ENCODE results near the gene TBPL1. TPM values are rescaled to one million over a fixed set of nuclear protein-coding genes. Genes with fewer than 3 reads are reported as not detected.

Gene TBPL1
- total and polyA plus RNA-seq, 10 of the 15 experiments (the other 5 are each of a cell fraction or from before 2014, with no cell fraction given) = 34.6 to 71.2 (median 43.0) TPM

DNA sequence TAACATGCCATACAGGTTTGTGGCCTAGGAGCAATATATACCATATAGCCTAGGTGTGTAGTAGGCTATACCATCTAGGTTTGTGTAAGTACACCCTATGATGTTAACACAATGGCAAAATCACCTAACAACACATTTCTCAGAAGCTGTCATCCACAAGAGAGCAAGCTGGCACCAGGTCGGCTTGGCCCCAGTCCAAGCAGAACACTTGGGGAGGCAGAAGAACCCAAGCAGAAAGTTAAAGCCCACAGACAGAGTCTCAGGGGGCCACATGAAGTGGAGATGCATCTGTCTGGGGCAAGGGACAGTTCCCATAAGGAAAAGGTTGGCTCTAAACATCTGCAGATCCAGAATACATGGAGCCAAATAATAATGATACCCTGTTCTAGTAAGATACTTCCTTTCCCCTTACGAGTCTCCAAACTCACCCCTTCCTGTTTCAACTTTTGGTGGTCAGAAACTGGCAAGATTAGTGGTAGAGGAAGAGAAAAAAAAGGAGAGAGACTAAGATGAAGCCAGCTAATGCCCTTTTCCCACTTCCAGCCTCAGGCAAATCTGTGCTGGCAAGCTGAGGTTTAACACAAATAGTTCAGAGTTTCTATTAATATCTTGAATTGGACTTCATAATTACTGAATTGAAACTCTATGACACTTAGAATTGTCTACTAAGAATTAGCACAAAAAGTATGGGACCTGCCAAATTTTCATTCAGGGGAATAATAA lies 34.7 kb upstream of the TBPL1 start (continued):
- TF ChIP-seq, protein P1, sequence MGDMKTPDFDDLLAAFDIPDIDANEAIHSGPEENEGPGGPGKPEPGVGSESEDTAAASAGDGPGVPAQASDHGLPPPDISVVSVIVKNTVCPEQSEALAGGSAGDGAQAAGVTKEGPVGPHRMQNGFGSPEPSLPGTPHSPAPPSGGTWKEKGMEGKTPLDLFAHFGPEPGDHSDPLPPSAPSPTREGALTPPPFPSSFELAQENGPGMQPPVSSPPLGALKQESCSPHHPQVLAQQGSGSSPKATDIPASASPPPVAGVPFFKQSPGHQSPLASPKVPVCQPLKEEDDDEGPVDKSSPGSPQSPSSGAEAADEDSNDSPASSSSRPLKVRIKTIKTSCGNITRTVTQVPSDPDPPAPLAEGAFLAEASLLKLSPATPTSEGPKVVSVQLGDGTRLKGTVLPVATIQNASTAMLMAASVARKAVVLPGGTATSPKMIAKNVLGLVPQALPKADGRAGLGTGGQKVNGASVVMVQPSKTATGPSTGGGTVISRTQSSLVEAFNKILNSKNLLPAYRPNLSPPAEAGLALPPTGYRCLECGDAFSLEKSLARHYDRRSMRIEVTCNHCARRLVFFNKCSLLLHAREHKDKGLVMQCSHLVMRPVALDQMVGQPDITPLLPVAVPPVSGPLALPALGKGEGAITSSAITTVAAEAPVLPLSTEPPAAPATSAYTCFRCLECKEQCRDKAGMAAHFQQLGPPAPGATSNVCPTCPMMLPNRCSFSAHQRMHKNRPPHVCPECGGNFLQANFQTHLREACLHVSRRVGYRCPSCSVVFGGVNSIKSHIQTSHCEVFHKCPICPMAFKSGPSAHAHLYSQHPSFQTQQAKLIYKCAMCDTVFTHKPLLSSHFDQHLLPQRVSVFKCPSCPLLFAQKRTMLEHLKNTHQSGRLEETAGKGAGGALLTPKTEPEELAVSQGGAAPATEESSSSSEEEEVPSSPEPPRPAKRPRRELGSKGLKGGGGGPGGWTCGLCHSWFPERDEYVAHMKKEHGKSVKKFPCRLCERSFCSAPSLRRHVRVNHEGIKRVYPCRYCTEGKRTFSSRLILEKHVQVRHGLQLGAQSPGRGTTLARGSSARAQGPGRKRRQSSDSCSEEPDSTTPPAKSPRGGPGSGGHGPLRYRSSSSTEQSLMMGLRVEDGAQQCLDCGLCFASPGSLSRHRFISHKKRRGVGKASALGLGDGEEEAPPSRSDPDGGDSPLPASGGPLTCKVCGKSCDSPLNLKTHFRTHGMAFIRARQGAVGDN (IDR thresholded peaks at IDR 0.05) = no peak
- TF ChIP-seq GATAD2B (conservative IDR thresholded peaks at IDR 0.05; ENCODE audit: low read depth) (no peak), RCOR1 (conservative IDR thresholded peaks at IDR 0.05; ENCODE audit: low read depth, low read length) (no peak)

DNA sequence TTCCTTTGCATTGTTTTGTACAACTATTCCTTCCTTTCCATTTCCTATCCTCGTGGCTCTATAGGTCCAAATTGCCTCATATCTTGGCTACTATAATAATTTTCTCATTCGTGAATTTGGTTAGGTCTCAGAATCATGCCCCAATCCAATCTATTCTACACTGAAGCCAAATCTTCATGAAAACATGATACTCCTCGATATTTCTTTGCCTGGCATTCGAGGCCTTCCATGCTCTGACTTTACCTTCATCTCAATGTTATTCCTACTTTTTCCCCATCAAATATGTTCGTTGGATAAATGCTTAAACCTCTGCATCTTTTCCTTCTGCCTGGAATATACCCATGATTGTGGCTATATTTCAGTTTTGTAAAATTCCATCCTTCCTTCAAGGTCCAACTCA lies 33.7 kb upstream of the TBPL1 start:
- in situ Hi-C loops (cut with MboI) = loop anchor here (10.0 kb wide), 1 partner anchor 355 kb away; no protein-coding TSS in a partner anchor
- FAIRE-seq (no peak), ATAC-seq (no peak), DNase-seq (ENCODE audit: low read depth, low spot score) (no peak)
- RAD21 ChIA-PET (ENCODE audit: unreplicated experiment) = no interaction called here
- Histone ChIP-seq H3K27me3 (replicated peaks in 1 of 2; ENCODE audit: control insufficient read depth in 2 of 2, insufficient read depth in 2 of 2, low read length in 1 of 2) (no peaks in the 10 kb centered on the region), H3K9me3 (replicated peaks; ENCODE audit: control insufficient read depth, insufficient read depth, low read length) (no peaks in the 10 kb centered on the region), H3K79me2 (ENCODE audit: control insufficient read depth, insufficient read depth, low read length) (no peaks in the 10 kb centered on the region), H2AFZ (ENCODE audit: control insufficient read depth, low read depth, low read length) (no peak overlapping the region), H3K4me2 (ENCODE audit: control insufficient read depth, insufficient read depth) (no peak overlapping the region), H3K36me3 (ENCODE audit: control insufficient read depth in 2 of 2, insufficient read depth in 2 of 2, low read length in 1 of 2) (no peaks in the 10 kb centered on the region), H3K9ac (ENCODE audit: control insufficient read depth, insufficient read depth, low read length) (no peak overlapping the region), H3K27ac (ENCODE audit: control insufficient read depth, insufficient read depth) (no peak overlapping the region), H4K20me1 (ENCODE audit: control insufficient read depth, insufficient read depth) (no peaks in the 10 kb centered on the region), H3K4me1 (ENCODE audit: control insufficient read depth, insufficient read depth, low read length) (no peaks in the 10 kb centered on the region), H3K4me3 (no peak overlapping the region)
- SMC1A ChIA-PET (ENCODE audit: uncharacterized antibody, unreplicated experiment) = interaction anchor here (1.0 kb wide), 1 partner anchor 82 kb away, joined by 3 read pairs; no protein-coding TSS in a partner anchor
- CTCF ChIA-PET = interaction anchor here (2.6 to 4.4 kb wide), 2 partner anchors 144 to 188 kb away, joined by 6 to 34 read pairs; no protein-coding TSS in a partner anchor
- POLR2A ChIA-PET = no interaction called here
- intact Hi-C loops (cut with micrococcal nuclease; ENCODE audit: unreplicated experiment) = loop anchor here (5.0 to 10.0 kb wide), 2 partner anchors 732 to 955 kb away; no protein-coding TSS in a partner anchor
- 24% methylated on average over 5 of the region's 5 CpGs for WGBS (ENCODE audit: insufficient coverage, insufficient replicate concordance, low lambda C conversion rate, missing lambda C conversion rate)
- no TSS peak for BruUV-seq (replicated peaks)
- TF ChIP-seq, protein P2, sequence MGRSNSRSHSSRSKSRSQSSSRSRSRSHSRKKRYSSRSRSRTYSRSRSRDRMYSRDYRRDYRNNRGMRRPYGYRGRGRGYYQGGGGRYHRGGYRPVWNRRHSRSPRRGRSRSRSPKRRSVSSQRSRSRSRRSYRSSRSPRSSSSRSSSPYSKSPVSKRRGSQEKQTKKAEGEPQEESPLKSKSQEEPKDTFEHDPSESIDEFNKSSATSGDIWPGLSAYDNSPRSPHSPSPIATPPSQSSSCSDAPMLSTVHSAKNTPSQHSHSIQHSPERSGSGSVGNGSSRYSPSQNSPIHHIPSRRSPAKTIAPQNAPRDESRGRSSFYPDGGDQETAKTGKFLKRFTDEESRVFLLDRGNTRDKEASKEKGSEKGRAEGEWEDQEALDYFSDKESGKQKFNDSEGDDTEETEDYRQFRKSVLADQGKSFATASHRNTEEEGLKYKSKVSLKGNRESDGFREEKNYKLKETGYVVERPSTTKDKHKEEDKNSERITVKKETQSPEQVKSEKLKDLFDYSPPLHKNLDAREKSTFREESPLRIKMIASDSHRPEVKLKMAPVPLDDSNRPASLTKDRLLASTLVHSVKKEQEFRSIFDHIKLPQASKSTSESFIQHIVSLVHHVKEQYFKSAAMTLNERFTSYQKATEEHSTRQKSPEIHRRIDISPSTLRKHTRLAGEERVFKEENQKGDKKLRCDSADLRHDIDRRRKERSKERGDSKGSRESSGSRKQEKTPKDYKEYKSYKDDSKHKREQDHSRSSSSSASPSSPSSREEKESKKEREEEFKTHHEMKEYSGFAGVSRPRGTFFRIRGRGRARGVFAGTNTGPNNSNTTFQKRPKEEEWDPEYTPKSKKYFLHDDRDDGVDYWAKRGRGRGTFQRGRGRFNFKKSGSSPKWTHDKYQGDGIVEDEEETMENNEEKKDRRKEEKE (IDR thresholded peaks at IDR 0.05) = no peak
- TF ChIP-seq, protein P3, sequence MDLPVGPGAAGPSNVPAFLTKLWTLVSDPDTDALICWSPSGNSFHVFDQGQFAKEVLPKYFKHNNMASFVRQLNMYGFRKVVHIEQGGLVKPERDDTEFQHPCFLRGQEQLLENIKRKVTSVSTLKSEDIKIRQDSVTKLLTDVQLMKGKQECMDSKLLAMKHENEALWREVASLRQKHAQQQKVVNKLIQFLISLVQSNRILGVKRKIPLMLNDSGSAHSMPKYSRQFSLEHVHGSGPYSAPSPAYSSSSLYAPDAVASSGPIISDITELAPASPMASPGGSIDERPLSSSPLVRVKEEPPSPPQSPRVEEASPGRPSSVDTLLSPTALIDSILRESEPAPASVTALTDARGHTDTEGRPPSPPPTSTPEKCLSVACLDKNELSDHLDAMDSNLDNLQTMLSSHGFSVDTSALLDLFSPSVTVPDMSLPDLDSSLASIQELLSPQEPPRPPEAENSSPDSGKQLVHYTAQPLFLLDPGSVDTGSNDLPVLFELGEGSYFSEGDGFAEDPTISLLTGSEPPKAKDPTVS (IDR thresholded peaks at IDR 0.05; ENCODE audit: low read depth, low read length) = no peak
- TF ChIP-seq MEF2A (IDR thresholded peaks at IDR 0.05; ENCODE audit: insufficient read depth, low read depth, low read length) (no peak), DPF2 (IDR thresholded peaks at IDR 0.05) (no peak), RBBP5 (conservative IDR thresholded peaks at IDR 0.05) (no peak), SUZ12 (IDR thresholded peaks at IDR 0.05; ENCODE audit: unreplicated experiment) (no peak), YY1 (IDR thresholded peaks at IDR 0.05; ENCODE audit: low read depth, low read length) (no peak)
